Measurements from ENCODE around the gene HOOK2. TPM values are rescaled to one million over a fixed set of nuclear protein-coding genes. Genes with fewer than 3 reads are reported as not detected.

HOOK2 gene
- total and polyA plus RNA-seq, 2 experiments from 2014 or later = 56.9 to 86.4 TPM

DNA sequence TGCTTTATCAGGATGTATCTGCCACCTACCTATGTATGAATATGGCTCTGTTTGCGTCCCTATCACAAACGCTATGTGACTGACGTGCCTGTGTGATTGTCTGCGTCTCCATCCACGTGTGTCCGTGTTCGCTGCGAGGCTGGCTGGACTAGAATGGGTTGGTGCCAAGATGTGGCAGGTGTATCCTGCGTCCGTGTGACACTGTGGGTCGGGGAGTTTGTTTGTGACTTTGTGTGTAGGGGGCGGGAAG lies 6.7 kb upstream of the HOOK2 start:
- Mint-ChIP-seq H3K4me1 (peaks cover 23% of the 10 kb centered on the region), H3K4me3 (peak overlapping the region; percentile 68), H3K27ac (no peak overlapping the region; the same call in 1 of the 2 replicates), H3K27me3 (ENCODE audit: insufficient read depth, low read depth, poor library complexity) (peaks cover 9% of the 10 kb centered on the region), H3K36me3 (ENCODE audit: low read depth) (no peaks in the 10 kb centered on the region), H3K9me3 (no peaks in the 10 kb centered on the region)
- Histone ChIP-seq H3K27ac (ENCODE audit: low read depth) (no peak overlapping the region), H3F3A (replicated peaks; ENCODE audit: low read depth) (peaks cover 31% of the 10 kb centered on the region), H3K9me2 (ENCODE audit: insufficient read depth) (no peaks in the 10 kb centered on the region), H2AFZ (no peak overlapping the region), H3K4me1 (ENCODE audit: insufficient read depth) (peaks cover 22% of the 10 kb centered on the region), H3K79me2 (replicated peaks; ENCODE audit: insufficient read depth) (no peaks in the 10 kb centered on the region), H3K4me3 (peak overlapping the region; percentile 68), H3K36me3 (ENCODE audit: insufficient read depth) (no peaks in the 10 kb centered on the region), H3K27me3 (ENCODE audit: insufficient read depth) (no peaks in the 10 kb centered on the region), H4K20me1 (replicated peaks; ENCODE audit: insufficient read depth) (no peaks in the 10 kb centered on the region), H3K4me2 (peak overlapping the region; percentile 86)
- DNase-seq (ENCODE audit: low spot score) = no peak
- TF ChIP-seq ZNF331 (CRISPR knock-in tag; IDR thresholded peaks at IDR 0.05; ENCODE audit: low read depth) = no peak
- no peak for TF ChIP-seq EZH2 (IDR thresholded peaks at IDR 0.05; ENCODE audit: low read depth, unreplicated experiment)
- TF ChIP-seq EZH2phosphoT487 (IDR thresholded peaks at IDR 0.05; ENCODE audit: unreplicated experiment) = no peak
- TF ChIP-seq NANOG (IDR thresholded peaks at IDR 0.05; ENCODE audit: borderline replicate concordance) = no peak
- TF ChIP-seq REST (IDR thresholded peaks at IDR 0.05; ENCODE audit: unreplicated experiment) = no peak
- TF ChIP-seq, protein P1, sequence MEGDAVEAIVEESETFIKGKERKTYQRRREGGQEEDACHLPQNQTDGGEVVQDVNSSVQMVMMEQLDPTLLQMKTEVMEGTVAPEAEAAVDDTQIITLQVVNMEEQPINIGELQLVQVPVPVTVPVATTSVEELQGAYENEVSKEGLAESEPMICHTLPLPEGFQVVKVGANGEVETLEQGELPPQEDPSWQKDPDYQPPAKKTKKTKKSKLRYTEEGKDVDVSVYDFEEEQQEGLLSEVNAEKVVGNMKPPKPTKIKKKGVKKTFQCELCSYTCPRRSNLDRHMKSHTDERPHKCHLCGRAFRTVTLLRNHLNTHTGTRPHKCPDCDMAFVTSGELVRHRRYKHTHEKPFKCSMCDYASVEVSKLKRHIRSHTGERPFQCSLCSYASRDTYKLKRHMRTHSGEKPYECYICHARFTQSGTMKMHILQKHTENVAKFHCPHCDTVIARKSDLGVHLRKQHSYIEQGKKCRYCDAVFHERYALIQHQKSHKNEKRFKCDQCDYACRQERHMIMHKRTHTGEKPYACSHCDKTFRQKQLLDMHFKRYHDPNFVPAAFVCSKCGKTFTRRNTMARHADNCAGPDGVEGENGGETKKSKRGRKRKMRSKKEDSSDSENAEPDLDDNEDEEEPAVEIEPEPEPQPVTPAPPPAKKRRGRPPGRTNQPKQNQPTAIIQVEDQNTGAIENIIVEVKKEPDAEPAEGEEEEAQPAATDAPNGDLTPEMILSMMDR (conservative IDR thresholded peaks at IDR 0.05; ENCODE audit: low read depth in 2 of 2) = no peak
- TF ChIP-seq ZNF462 (CRISPR knock-in tag; IDR thresholded peaks at IDR 0.05) = no peak
- no peak for TF ChIP-seq ZNF114 (CRISPR knock-in tag; IDR thresholded peaks at IDR 0.05)
- TF ChIP-seq, protein P2, sequence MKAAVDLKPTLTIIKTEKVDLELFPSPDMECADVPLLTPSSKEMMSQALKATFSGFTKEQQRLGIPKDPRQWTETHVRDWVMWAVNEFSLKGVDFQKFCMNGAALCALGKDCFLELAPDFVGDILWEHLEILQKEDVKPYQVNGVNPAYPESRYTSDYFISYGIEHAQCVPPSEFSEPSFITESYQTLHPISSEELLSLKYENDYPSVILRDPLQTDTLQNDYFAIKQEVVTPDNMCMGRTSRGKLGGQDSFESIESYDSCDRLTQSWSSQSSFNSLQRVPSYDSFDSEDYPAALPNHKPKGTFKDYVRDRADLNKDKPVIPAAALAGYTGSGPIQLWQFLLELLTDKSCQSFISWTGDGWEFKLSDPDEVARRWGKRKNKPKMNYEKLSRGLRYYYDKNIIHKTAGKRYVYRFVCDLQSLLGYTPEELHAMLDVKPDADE (IDR thresholded peaks at IDR 0.05) = no peak
- no peak for TF ChIP-seq STAT1 (IDR thresholded peaks at IDR 0.05; ENCODE audit: unreplicated experiment)
- no peak for TF ChIP-seq POLR2AphosphoS5 (IDR thresholded peaks at IDR 0.05; ENCODE audit: low read depth)
- ATAC-seq = no peak
